ENCODE measurements around the gene ARL6IP4.

- TF ChIP-seq CTCF (IDR thresholded peaks at IDR 0.05; ENCODE audit: low read length) (no peak), EZH2phosphoT487 (IDR thresholded peaks at IDR 0.05; ENCODE audit: low read length) (no peak)
Measured at GRCh38 chr12:123021688-123022604, 41.5 kb downstream of the ARL6IP4 start.

All from MM.1S (cell line).